Right renal cortex interstitium (tissue), 3 donors: ENCODE data around the gene CTR9. TPM values are rescaled to one million over a fixed set of nuclear protein-coding genes. Genes with fewer than 3 reads are reported as not detected.
A peak's percentile ranks its signal among the peaks of the same experiment; 100 is the strongest.
"Not testable (repeated sequence)": the region's sequence is repeated elsewhere in the genome, so short reads cannot be mapped to it uniquely, and the experiment has no call there.

ENCODE experiments used
- DNase-seq, 3 donors: peaks; one replicate each; pipeline ENCODE4 v3.0.0-alpha.2; 2013; ENCODE audit warnings: low read depth in 3 of 3, low spot score in 2 of 3
- polyA plus RNA-seq, 3 donors: library from polyadenylated mRNA; unstranded; fragments of 120-200 nt; gene quantifications; one replicate each; pipeline ENCODE4 v1.2.1, GENCODE V29; 2013; ENCODE audit not compliant: insufficient read length in 3 of 3

Gene CTR9
- polyA plus RNA-seq, 3 donors, result 67.5 to 71.3 (median 70.1) TPM

GRCh38 chr11:10809373-10810160 lies 58.5 kb downstream of the CTR9 start:
- peak; percentile 23 to 35 (median 33) for DNase-seq

- DNase-seq, result no peak
These were observed 62.9 kb downstream of the CTR9 start for GRCh38 chr11:10813945-10814344.

GRCh38 chr11:10818594-10818993 lies 67.5 kb downstream of the CTR9 start:
- no peak for DNase-seq

GRCh38 chr11:10822491-10822890 lies 71.4 kb downstream of the CTR9 start:
- not testable (repeated sequence) for DNase-seq

GRCh38 chr11:10823152-10823579 lies 72.1 kb downstream of the CTR9 start:
- DNase-seq, result no peak

- no peak for DNase-seq
These were observed 73.8 kb downstream of the CTR9 start for GRCh38 chr11:10824888-10825287.

- DNase-seq, result no peak
These were observed 77.4 kb downstream of the CTR9 start for GRCh38 chr11:10828402-10828801.

- no peak for DNase-seq
These were observed 78.1 kb downstream of the CTR9 start for GRCh38 chr11:10829139-10829538.

Other genes starting within 250 kb of the CTR9 start
- gene RNF141, start 210.1 kb upstream of the CTR9 start, polyA plus RNA-seq, result 10 to 100 TPM; 42.7 to 49.9 (median 48.3) TPM
- 10 to 100 TPM; 55.2 to 88.4 (median 56.6) TPM for gene LYVE1, start 182.6 kb upstream of the CTR9 start, polyA plus RNA-seq
- gene IRAG1, start 57.5 kb upstream of the CTR9 start, polyA plus RNA-seq, result 10 to 100 TPM in 1 of 3 donors, 1 to 10 TPM in 2; 8.6 to 10.3 (median 8.8) TPM
- gene EIF4G2, start 57.7 kb downstream of the CTR9 start, polyA plus RNA-seq, result 100 to 1,000 TPM; 912 to 941 (median 918) TPM
- gene ZBED5, start 106.8 kb downstream of the CTR9 start, polyA plus RNA-seq, result 100 to 1,000 TPM; 102 to 116 (median 115) TPM